K562 treated with DMSO at 1 percent for 12 hours (cell line): Measurements from ENCODE around the gene THSD4. TPM values are rescaled to one million over a fixed set of nuclear protein-coding genes. Genes with fewer than 3 reads are reported as not detected.

Source experiments
- total RNA-seq: library from RNA; unstranded; fragments of 300-600 nt; gene quantifications from 2 replicates; pipeline ENCODE4 v1.2.3, GENCODE V29; 2022; ENCODE audit not compliant: insufficient read depth

The THSD4 gene
- 0.31 and 0.58 TPM in 2 replicates for total RNA-seq

DNA sequence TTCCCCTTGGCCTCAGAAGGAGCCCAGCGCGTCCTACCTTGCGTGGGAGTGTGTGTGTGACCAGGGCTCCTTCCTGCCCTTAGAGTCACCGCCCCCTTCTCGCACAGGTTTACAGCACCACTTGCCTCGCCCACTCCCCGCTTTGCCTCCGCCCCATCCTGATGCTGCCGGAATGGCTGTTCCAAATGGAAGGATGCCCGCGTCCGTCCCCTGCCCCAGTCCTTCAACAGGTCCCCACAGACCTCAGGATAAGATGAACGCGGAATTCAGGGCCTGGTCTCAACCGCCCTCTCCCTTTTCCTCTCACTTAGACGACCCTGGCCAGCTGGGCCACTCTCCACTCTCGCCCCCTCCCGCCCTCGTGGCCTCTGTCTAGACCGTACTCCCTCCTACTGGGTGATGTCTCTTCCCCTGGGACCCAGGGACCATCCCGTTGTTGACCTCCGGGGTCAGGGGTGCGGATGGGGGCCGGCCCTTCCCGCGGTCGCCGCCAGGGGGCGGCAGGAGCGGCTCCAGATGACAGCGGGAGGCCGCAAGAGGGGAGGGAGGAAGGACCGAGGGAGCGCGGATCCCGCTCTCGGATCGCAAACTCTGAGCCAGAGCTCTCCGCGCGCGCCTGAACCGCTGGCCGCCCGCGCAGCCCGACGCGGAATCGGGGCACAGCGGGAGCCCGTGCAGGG, at the start of gene THSD4:
Gene THSD4 (plus strand): TSS at position 585 of the 680 bp plus-strand sequence.

DNA sequence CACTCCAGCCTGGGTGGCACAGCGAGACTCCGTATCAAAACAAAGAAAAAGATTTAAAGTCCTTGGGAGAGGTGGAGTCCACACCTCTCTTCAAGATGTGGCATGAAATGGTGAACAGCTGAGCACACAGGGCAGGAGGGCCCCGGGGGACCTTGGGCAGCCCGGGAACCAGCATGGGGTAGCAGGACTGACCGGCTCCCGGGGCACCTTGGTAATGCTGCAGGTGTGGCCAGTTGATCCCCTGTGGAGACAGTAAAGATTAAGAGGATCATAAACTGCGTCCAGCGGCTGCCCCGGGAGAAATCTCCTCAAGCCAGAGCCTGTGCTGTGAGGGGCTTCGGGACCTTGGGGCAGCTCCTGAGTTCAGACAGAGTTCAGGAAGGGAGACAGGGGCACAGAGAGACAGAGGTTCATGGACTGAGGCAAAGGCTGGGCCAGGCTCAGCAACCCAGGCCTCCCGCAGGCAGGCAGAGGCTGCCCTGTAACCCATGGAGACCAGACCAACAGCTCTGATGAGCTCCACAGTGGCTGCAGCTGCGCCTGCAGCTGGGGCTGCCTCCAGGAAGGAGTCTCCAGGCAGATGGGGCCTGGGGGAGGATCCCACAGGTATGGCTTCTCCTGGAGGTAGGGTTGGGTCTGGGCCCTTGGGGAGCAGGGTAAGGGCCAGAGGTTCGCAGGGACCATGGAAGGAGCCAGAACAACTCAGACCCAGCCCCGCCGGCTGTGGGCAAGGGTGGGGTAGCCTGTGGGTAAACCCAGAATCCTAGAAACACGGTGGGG, 695.2 kb downstream of the THSD4 start, which contains the start of gene NR2E3:
Gene NR2E3 (plus strand): TSS at position 299 of the 780 bp plus-strand sequence. CDS start 190 bp downstream, at position 489.

Other genes starting within 250 kb of the THSD4 start
- gene THAP10, start 223.0 kb upstream of the THSD4 start, total RNA-seq = 2.3 TPM in 1 of 2 replicates, not detected in the other
- not detected in 2 replicates for gene LRRC49, start 222.6 kb upstream of the THSD4 start, total RNA-seq